SK-N-SH (cell line): Measurements from ENCODE around the gene SMYD2. TPM values are rescaled to one million over a fixed set of nuclear protein-coding genes. Genes with fewer than 3 reads are reported as not detected.
A peak's percentile ranks its signal among the peaks of the same experiment; 100 is the strongest.

Source experiments
- CTCF ChIA-PET: fragments of 300-600, 350-600 bp; formaldehyde crosslinking; extraction: SDS; loops from one replicate; lab custom pipeline; 2021; lab: Yijun Ruan, JAX
- POLR2A ChIA-PET: fragments of 350-600 bp; sonication (Branson Sonifier 250); formaldehyde crosslinking; extraction: SDS; loops from one replicate; lab custom pipeline; 2020; ENCODE audit warnings: antibody characterized with exemption, inconsistent platforms; lab: Yijun Ruan, JAX
- DNase-seq: peaks from one replicate; pipeline ENCODE4 v3.0.0; 2012
- H2AFZ ChIP-seq: fragments of 200-600 bp; sonication (generic); 2 replicates; pipeline ENCODE4 v1.8.1; 2016; ENCODE audit warnings: antibody characterized with exemption, mild to moderate bottlenecking, low read depth
- H3F3A ChIP-seq: fragments of 200-600 bp; sonication (generic); replicated peaks from 2 replicates; pipeline ENCODE3; 2016; ENCODE audit warnings: antibody characterized with exemption, mild to moderate bottlenecking; ENCODE audit not compliant: insufficient read depth
- H3K27ac ChIP-seq, 2 experiments: fragments of 200-500 bp in 1 of 2; fragments of 200-600 bp in 1 of 2; sonication (Bioruptor generic) in 1 of 2; sonication (generic), shearing (Covaris generic) in 1 of 2; 2 replicates each; pipeline versions ENCODE4 v1.5.1 to v1.6.1; 2014 to 2016; ENCODE audit warnings: low read depth in 2 of 2, inconsistent platforms in 1 of 2, low read length in 1 of 2, mild to moderate bottlenecking in 1 of 2, mixed read lengths in 1 of 2
- H3K27me3 ChIP-seq: fragments of 200-600 bp; sonication (generic), shearing (Covaris generic); 2 replicates; pipeline ENCODE4 v1.6.1; 2016; ENCODE audit warnings: mixed run types; ENCODE audit not compliant: insufficient read depth
- H3K36me3 ChIP-seq, 2 experiments: fragments of 200-500 bp in 1 of 2; fragments of 200-600 bp in 1 of 2; sonication (Bioruptor generic) in 1 of 2; sonication (generic) in 1 of 2; replicated peaks in 1 of 2; 2 replicates each; pipeline versions ENCODE3 to v1.5.1; 2014 to 2016; ENCODE audit warnings: low read length in 1 of 2, mild to moderate bottlenecking in 1 of 2; ENCODE audit not compliant: insufficient read depth in 2 of 2, control insufficient read depth in 1 of 2
- H3K4me1 ChIP-seq, 2 experiments: fragments of 200-500 bp in 1 of 2; fragments of 200-600 bp in 1 of 2; sonication (Bioruptor generic) in 1 of 2; sonication (generic), shearing (Covaris generic) in 1 of 2; 2 replicates each; pipeline versions ENCODE4 v1.5.1 to v1.6.1; 2014 to 2016; ENCODE audit warnings: low read depth in 1 of 2, low read length in 1 of 2, mixed run types in 1 of 2; ENCODE audit not compliant: insufficient read depth in 2 of 2, control insufficient read depth in 1 of 2
- H3K4me2 ChIP-seq: fragments of 200-600 bp; sonication (generic), shearing (Covaris generic); 2 replicates; pipeline ENCODE4 v1.6.1; 2017; ENCODE audit warnings: mixed run types
- H3K4me3 ChIP-seq, 2 experiments: fragments of 200-500 bp in 1 of 2; fragments of 200-600 bp in 1 of 2; sonication (Bioruptor generic) in 1 of 2; sonication (generic), shearing (Covaris generic) in 1 of 2; 2 replicates each; pipeline versions ENCODE4 v1.5.1 to v1.8.1; 2014 to 2016; ENCODE audit warnings: low read depth in 2 of 2, inconsistent platforms in 1 of 2, low read length in 1 of 2, mild to moderate bottlenecking in 1 of 2, mixed read lengths in 1 of 2, moderate library complexity in 1 of 2
- H3K79me2 ChIP-seq: fragments of 200-600 bp; sonication (generic); 2 replicates; pipeline ENCODE4 v1.8.1; 2017; ENCODE audit warnings: mild to moderate bottlenecking; ENCODE audit not compliant: insufficient read depth
- H3K9ac ChIP-seq: fragments of 200-600 bp; sonication (generic); 2 replicates; pipeline ENCODE4 v1.6.1; 2017; ENCODE audit warnings: mixed run types
- H3K9me2 ChIP-seq: fragments of 200-600 bp; sonication (generic); 2 replicates; pipeline ENCODE4 v1.6.1; 2017; ENCODE audit warnings: mixed run types
- H3K9me3 ChIP-seq: fragments of 200-600 bp; sonication (generic); 2 replicates; pipeline ENCODE4 v1.6.1; 2017; ENCODE audit warnings: mixed run types, mild to moderate bottlenecking, moderate library complexity
- H4K20me1 ChIP-seq: fragments of 200-600 bp; sonication (generic); 2 replicates; pipeline ENCODE4 v1.6.1; 2017; ENCODE audit warnings: mild to moderate bottlenecking, mixed run types; ENCODE audit not compliant: insufficient read depth
- EP300 ChIP-seq, 2 experiments: IDR thresholded peaks; 2 replicates each; pipeline versions ENCODE4 v1.4.0 to v1.6.1; 2012; ENCODE audit warnings: borderline replicate concordance in 1 of 2, low read depth in 1 of 2, low read length in 1 of 2
- FOSL2 ChIP-seq: IDR thresholded peaks from 2 replicates; pipeline ENCODE4 v1.4.0; 2012; ENCODE audit warnings: low read depth, mild to moderate bottlenecking, moderate library complexity, borderline replicate concordance
- FOXJ3 ChIP-seq: sonication (generic); formaldehyde crosslinking; IDR thresholded peaks from 2 replicates; pipeline ENCODE4 v1.5.1; 2020; ENCODE audit warnings: mild to moderate bottlenecking, missing genetic modification reagents
- FOXM1 ChIP-seq: IDR thresholded peaks from 2 replicates; pipeline ENCODE4 v1.4.0; 2012; ENCODE audit warnings: low read depth, mild to moderate bottlenecking
- GABPA ChIP-seq: IDR thresholded peaks from 2 replicates; pipeline ENCODE4 v1.4.0; 2012; ENCODE audit warnings: low read depth, mild to moderate bottlenecking
- GATA2 ChIP-seq: sonication (generic); formaldehyde crosslinking; IDR thresholded peaks from 2 replicates; pipeline ENCODE4 v1.5.0; 2020; ENCODE audit warnings: mild to moderate bottlenecking, missing genetic modification reagents
- MXI1 ChIP-seq: IDR thresholded peaks from 2 replicates; pipeline ENCODE4 v1.6.1; 2012; ENCODE audit warnings: mild to moderate bottlenecking, low read depth, low read length, improper control_type of control experiment
- NRF1 ChIP-seq: IDR thresholded peaks from 2 replicates; pipeline ENCODE4 v1.6.1; 2012; ENCODE audit warnings: low read depth, mild to moderate bottlenecking, low read length
- RFX5 ChIP-seq: IDR thresholded peaks from 2 replicates; pipeline ENCODE4 v1.6.1; 2012; ENCODE audit warnings: mild to moderate bottlenecking, improper control_type of control experiment, low read length
- SMC3 ChIP-seq: IDR thresholded peaks from 2 replicates; pipeline ENCODE4 v1.6.1; 2012; ENCODE audit warnings: low read depth, low read length, improper control_type of control experiment
- TCF12 ChIP-seq: IDR thresholded peaks from 2 replicates; pipeline ENCODE4 v1.4.0; 2012
- WGBS: methylation state at CpG from one replicate; pipeline ENCODE4 v1.1.6; 2017; ENCODE audit warnings: low lambda C conversion rate; 5-methylcytosine and 5-hydroxymethylcytosine counted together
- polyA plus RNA-seq, 3 experiments: library from polyadenylated mRNA; depleted of rRNA; stranded (reverse); fragments of >200 nt; gene quantifications; 2 replicates each; pipeline ENCODE4 v1.2.3, GENCODE V29; 2012
- TF ChIP-seq, protein P1 (sequence below): IDR thresholded peaks from 2 replicates; pipeline ENCODE4 v1.4.0; 2012; ENCODE audit warnings: low read depth, borderline replicate concordance
- TF ChIP-seq, protein P2 (sequence below): fragments of 150-350 bp; IDR thresholded peaks from 2 replicates; pipeline ENCODE4 v1.6.1; 2017; ENCODE audit warnings: antibody characterized with exemption, low read length, low read depth, borderline replicate concordance
- TF ChIP-seq, protein P3 (sequence below): IDR thresholded peaks from 2 replicates; pipeline ENCODE4; 2012
- TF ChIP-seq, protein P4 (sequence below): IDR thresholded peaks from 2 replicates; pipeline ENCODE4 v1.6.1; 2012; ENCODE audit warnings: mild to moderate bottlenecking, low read depth, low read length, moderate library complexity

Gene SMYD2
- polyA plus RNA-seq, 1 of the 3 experiments (the other 2 are of a cell fraction) = 23.1 TPM

DNA sequence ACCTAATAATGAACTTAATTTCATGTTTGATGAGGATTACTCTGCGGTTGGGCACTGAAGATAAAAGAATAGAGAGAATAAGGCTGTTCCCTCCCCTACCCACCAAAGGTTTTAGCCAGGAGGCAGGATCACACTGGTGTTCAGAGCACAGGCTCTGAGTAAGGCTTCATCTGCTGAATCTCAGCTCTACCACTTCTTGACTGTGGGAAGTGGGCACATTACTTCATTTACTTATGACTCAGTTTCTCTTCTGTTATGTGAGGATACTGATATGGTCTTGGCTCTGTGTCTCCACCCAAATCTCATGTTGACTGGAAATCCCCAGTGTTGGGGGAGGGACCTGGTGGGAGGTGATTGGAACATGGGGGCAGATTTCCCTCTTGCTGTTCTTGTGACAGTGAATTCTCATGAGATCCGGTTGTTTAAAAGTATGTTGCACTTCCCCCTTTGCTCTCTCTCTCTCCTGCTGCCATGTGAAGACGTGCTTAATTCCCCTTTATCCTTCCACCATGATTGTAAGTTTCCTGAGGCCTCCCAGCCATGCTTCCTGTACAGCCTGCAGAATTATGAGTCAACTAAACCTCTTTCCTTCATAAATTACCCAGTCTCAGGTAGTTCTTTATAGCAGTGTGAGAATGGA is 79.7 kb downstream of the SMYD2 start:
- peaks cover 0 to 23% of the 10 kb centered on the region in 2 experiments; a peak in 2 of 4 replicates for H3K4me1 ChIP-seq
- no peak for TF ChIP-seq GATA2 (CRISPR knock-in tag)
- TF ChIP-seq FOSL2 = no peak
- no peak for TF ChIP-seq FOXJ3 (CRISPR knock-in tag)
- TF ChIP-seq, protein P1, sequence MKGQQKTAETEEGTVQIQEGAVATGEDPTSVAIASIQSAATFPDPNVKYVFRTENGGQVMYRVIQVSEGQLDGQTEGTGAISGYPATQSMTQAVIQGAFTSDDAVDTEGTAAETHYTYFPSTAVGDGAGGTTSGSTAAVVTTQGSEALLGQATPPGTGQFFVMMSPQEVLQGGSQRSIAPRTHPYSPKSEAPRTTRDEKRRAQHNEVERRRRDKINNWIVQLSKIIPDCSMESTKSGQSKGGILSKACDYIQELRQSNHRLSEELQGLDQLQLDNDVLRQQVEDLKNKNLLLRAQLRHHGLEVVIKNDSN = no peak
- TF ChIP-seq NRF1 = no peak
- TF ChIP-seq FOXM1 = no peak
- TF ChIP-seq RFX5 = no peak
- no peak for TF ChIP-seq SMC3
- TF ChIP-seq EP300 (IDR thresholded peaks at IDR 0.05; ENCODE audit: borderline replicate concordance in 1 of 2, low read depth in 1 of 2, low read length in 1 of 2) = no peak
- no peak for TF ChIP-seq MXI1
- TF ChIP-seq, protein P2, sequence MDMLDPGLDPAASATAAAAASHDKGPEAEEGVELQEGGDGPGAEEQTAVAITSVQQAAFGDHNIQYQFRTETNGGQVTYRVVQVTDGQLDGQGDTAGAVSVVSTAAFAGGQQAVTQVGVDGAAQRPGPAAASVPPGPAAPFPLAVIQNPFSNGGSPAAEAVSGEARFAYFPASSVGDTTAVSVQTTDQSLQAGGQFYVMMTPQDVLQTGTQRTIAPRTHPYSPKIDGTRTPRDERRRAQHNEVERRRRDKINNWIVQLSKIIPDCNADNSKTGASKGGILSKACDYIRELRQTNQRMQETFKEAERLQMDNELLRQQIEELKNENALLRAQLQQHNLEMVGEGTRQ = no peak
- no peak for TF ChIP-seq TCF12
- TF ChIP-seq, protein P3, sequence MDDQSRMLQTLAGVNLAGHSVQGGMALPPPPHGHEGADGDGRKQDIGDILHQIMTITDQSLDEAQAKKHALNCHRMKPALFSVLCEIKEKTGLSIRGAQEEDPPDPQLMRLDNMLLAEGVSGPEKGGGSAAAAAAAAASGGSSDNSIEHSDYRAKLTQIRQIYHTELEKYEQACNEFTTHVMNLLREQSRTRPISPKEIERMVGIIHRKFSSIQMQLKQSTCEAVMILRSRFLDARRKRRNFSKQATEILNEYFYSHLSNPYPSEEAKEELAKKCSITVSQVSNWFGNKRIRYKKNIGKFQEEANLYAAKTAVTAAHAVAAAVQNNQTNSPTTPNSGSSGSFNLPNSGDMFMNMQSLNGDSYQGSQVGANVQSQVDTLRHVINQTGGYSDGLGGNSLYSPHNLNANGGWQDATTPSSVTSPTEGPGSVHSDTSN = no peak
- no peak for TF ChIP-seq GABPA
- TF ChIP-seq, all 33 proteins: peak for 0
- ChIA-PET POLR2A (no interaction called here), CTCF (interaction anchor here (1.1 kb wide), 1 partner anchor 14 kb away, joined by 3 read pairs; no protein-coding TSS in a partner anchor)
- Histone ChIP-seq H3K27me3 (no peaks in the 10 kb centered on the region), H3K79me2 (peaks cover 28% of the 10 kb centered on the region; the same call in 1 of the 2 replicates), H2AFZ (no peak overlapping the region), H3K4me2 (no peak overlapping the region), H3K4me3 (no peak overlapping the region), H3K27ac (no peak overlapping the region), H3K36me3 (peaks cover 43 to 66% of the 10 kb centered on the region in 2 experiments), H3K9me2 (no peaks in the 10 kb centered on the region), H3K9me3 (no peaks in the 10 kb centered on the region), H4K20me1 (peaks cover 3% of the 10 kb centered on the region; the same call in 1 of the 2 replicates), H3K9ac (no peak overlapping the region), H3F3A (peaks cover 36% of the 10 kb centered on the region)
- 100% methylated on average over 3 of the region's 3 CpGs for WGBS
- no peak for DNase-seq

DNA sequence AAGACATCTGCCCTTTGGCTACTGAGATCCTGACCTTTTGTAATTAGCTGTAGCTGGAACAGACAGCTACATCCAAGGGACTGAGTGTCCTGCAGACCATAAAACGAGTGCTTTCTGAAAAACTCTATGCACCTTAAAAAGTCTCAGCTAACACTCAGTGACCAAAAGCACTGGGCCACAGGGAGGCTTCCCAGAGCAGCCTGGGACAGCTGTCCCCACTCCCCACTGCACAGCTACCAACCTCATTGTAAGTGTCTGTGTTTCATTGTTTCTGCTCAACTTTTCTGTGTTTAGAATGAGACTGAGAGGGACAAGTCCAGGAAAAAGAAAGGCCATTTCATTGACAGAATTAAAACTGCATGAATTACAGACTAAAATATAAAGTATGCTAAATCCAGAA is 80.7 kb downstream of the SMYD2 start:
- 67% methylated on average over 1 of the region's 1 CpG for WGBS
- CTCF ChIA-PET = interaction anchor here (0.6 to 1.2 kb wide), 3 partner anchors 21 to 100 kb away, joined by 3 to 5 read pairs (median 3); no protein-coding TSS in a partner anchor

More for the DNA sequence above, 80.7 kb downstream of the SMYD2 start:
- Histone ChIP-seq H3K36me3 (peaks cover 41 to 65% of the 10 kb centered on the region in 2 experiments), H4K20me1 (peaks cover 3% of the 10 kb centered on the region; the same call in 1 of the 2 replicates), H3K79me2 (peaks cover 34% of the 10 kb centered on the region), H3K9me3 (no peaks in the 10 kb centered on the region), H3F3A (peaks cover 31% of the 10 kb centered on the region), H3K27ac (peak overlapping the region in 1 of 2 experiments; percentile 53; a peak in 1 of 4 replicates), H3K9me2 (no peaks in the 10 kb centered on the region), H3K4me1 (peaks cover 0 to 23% of the 10 kb centered on the region in 2 experiments; a peak in 2 of 4 replicates), H3K27me3 (no peaks in the 10 kb centered on the region), H3K9ac (no peak overlapping the region), H2AFZ (no peak overlapping the region), H3K4me2 (no peak overlapping the region), H3K4me3 (no peak overlapping the region)
- POLR2A ChIA-PET = no interaction called here
- DNase-seq = no peak
- TF ChIP-seq, protein P4, sequence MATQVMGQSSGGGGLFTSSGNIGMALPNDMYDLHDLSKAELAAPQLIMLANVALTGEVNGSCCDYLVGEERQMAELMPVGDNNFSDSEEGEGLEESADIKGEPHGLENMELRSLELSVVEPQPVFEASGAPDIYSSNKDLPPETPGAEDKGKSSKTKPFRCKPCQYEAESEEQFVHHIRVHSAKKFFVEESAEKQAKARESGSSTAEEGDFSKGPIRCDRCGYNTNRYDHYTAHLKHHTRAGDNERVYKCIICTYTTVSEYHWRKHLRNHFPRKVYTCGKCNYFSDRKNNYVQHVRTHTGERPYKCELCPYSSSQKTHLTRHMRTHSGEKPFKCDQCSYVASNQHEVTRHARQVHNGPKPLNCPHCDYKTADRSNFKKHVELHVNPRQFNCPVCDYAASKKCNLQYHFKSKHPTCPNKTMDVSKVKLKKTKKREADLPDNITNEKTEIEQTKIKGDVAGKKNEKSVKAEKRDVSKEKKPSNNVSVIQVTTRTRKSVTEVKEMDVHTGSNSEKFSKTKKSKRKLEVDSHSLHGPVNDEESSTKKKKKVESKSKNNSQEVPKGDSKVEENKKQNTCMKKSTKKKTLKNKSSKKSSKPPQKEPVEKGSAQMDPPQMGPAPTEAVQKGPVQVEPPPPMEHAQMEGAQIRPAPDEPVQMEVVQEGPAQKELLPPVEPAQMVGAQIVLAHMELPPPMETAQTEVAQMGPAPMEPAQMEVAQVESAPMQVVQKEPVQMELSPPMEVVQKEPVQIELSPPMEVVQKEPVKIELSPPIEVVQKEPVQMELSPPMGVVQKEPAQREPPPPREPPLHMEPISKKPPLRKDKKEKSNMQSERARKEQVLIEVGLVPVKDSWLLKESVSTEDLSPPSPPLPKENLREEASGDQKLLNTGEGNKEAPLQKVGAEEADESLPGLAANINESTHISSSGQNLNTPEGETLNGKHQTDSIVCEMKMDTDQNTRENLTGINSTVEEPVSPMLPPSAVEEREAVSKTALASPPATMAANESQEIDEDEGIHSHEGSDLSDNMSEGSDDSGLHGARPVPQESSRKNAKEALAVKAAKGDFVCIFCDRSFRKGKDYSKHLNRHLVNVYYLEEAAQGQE = no peak
- TF ChIP-seq TCF12 = no peak
- no peak for TF ChIP-seq MXI1
- TF ChIP-seq FOSL2 = no peak
